Stomach (tissue), 9 donors: ENCODE measurements around the gene CACNG6. TPM values are rescaled to one million over a fixed set of nuclear protein-coding genes. Genes with fewer than 3 reads are reported as not detected.

Experiments used
- DNase-seq, 2 donors: peaks; one replicate each; pipeline versions ENCODE4 v3.0.0 to v3.0.0-alpha.2; 2013 to 2019
- H3K27ac ChIP-seq, 5 donors: fragments of 200-600 bp in 4 of 5; sonication (generic) in 4 of 5; one replicate each; pipeline ENCODE4 v1.5.1; 2013 to 2019; ENCODE audit warnings: mild to moderate bottlenecking in 1 of 5, moderate library complexity in 1 of 5
- H3K27me3 ChIP-seq, 3 donors: fragments of 200-600 bp; sonication (generic); one replicate each; pipeline ENCODE4 v1.5.1; 2017 to 2019; ENCODE audit warnings: mixed run types in 1 of 3
- H3K36me3 ChIP-seq, 4 donors: fragments of 200-600 bp; sonication (generic); 1 replicate in 3 of 4; 2 replicates in 1 of 4; pipeline ENCODE4 v1.5.1; 2016 to 2019
- H3K4me1 ChIP-seq, 4 donors: fragments of 200-600 bp; sonication (generic); one replicate each; pipeline ENCODE4 v1.5.1; 2016 to 2019
- H3K4me3 ChIP-seq, 4 donors: fragments of 200-600 bp; sonication (generic) in 3 of 4; one replicate each; pipeline ENCODE4 v1.5.1; 2016 to 2019; ENCODE audit warnings: mild to moderate bottlenecking in 1 of 4
- H3K9me3 ChIP-seq, 4 donors: fragments of 200-600 bp; sonication (generic); one replicate each; pipeline ENCODE4 v1.5.1; 2016 to 2019
- EP300 ChIP-seq: sonication (generic); formaldehyde crosslinking; IDR thresholded peaks from one replicate; pipeline ENCODE4 v1.6.1; 2017; ENCODE audit warnings: antibody characterized with exemption
- POLR2A ChIP-seq, 4 donors: fragments of 450-650 bp; IDR thresholded peaks; one replicate each; pipeline ENCODE4 v1.6.1; 2016; ENCODE audit warnings: antibody characterized with exemption in 4 of 4, control low read depth in 2 of 4, mild to moderate bottlenecking in 1 of 4, moderate library complexity in 1 of 4
- POLR2AphosphoS5 ChIP-seq, 3 donors: sonication (generic); formaldehyde crosslinking; IDR thresholded peaks; one replicate each; pipeline ENCODE4 v1.6.1; 2016; ENCODE audit warnings: antibody characterized with exemption in 3 of 3
- WGBS, 5 donors: extraction: QIAGEN DNeasy Blood & Tissue Kit in 3 of 5; methylation state at CpG; one replicate each; pipeline versions ENCODE4 v1.1.5 to v1.1.7; 2013 to 2018; 5-methylcytosine and 5-hydroxymethylcytosine counted together
- intact Hi-C: fragments of 100-400 bp; cut with DNase I; formaldehyde crosslinking; loops from one replicate; pipeline ENCODE4 v1.15.1; 2023; ENCODE audit warnings: low total_unique reads
- polyA plus RNA-seq, 3 donors: library from polyadenylated mRNA; stranded (reverse); fragments of 200-250 nt; gene quantifications; one replicate each; pipeline ENCODE4 v1.2.3, GENCODE V29; 2013
- total RNA-seq, 5 donors: library from RNA; depleted of rRNA; stranded (reverse); fragments of >200 nt; gene quantifications; one replicate each; pipeline versions ENCODE4 v1.1.0 to v1.2.3, GENCODE V29; 2014 to 2016
- TF ChIP-seq, protein P1 (sequence below), 7 experiments: fragments of 450-650 bp in 4 of 7; fragments of 200-600 bp in 3 of 7; sonication (generic) in 3 of 7; IDR thresholded peaks; one replicate each; pipeline ENCODE4 v1.5.1; 2016 to 2019; ENCODE audit warnings: antibody characterized with exemption in 7 of 7, control low read depth in 2 of 7, mild to moderate bottlenecking in 1 of 7
- donor health status: healthy with polysubstance abuse.
- donor health status: Bipolar disorder and iron deficiency.
- donor health status: healthy.

The CACNG6 gene
- total and polyA plus RNA-seq, 8 donors: 0.13 to 0.58 (median 0.46) TPM; not detected in 5

DNA sequence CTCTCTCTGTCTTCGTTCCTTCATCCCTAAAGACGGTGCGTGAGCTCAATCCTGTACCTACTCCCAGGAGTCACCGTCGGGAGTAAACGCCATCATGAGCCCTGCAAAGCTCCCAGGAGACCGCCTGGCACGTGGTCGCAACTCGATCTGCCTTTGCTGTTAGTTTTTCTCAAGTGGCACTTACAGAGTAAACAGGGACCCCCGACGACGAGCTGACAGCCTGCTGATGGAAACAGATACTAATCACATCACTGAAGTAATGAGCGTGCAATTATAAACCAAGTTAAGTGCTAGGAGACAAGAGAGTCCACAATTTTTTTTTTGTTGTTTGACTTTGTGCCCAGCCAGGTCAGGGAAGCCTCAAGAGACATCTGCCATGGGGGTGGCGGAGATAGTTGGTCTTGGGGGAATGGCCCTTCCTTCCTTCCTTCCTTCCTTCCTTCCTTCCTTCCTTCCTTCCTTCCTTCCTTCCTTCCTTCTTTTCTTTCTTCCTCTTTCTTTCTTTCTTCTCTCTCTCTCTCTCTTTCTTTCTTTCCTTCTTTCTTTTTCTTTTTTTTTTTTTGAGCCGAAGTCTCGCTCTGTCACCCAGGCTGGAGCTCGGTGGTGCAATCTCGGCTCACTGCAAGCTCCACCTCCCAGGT, 23.6 kb downstream of the CACNG6 start:
- H3K4me1 ChIP-seq: peaks cover 0 to 17% (median 7%) of the 10 kb centered on the region in 4 donors
- DNase-seq: no peak
- H3K27me3 ChIP-seq: peaks cover 0 to 71% (median 9%) of the 10 kb centered on the region in 3 donors
- intact Hi-C loops: no loop called here
- no peaks in the 10 kb centered on the region for H3K36me3 ChIP-seq
- TF ChIP-seq POLR2AphosphoS5 (IDR thresholded peaks at IDR 0.05): no peak
- no peak for TF ChIP-seq POLR2A (IDR thresholded peaks at IDR 0.05)
- TF ChIP-seq, protein P1, sequence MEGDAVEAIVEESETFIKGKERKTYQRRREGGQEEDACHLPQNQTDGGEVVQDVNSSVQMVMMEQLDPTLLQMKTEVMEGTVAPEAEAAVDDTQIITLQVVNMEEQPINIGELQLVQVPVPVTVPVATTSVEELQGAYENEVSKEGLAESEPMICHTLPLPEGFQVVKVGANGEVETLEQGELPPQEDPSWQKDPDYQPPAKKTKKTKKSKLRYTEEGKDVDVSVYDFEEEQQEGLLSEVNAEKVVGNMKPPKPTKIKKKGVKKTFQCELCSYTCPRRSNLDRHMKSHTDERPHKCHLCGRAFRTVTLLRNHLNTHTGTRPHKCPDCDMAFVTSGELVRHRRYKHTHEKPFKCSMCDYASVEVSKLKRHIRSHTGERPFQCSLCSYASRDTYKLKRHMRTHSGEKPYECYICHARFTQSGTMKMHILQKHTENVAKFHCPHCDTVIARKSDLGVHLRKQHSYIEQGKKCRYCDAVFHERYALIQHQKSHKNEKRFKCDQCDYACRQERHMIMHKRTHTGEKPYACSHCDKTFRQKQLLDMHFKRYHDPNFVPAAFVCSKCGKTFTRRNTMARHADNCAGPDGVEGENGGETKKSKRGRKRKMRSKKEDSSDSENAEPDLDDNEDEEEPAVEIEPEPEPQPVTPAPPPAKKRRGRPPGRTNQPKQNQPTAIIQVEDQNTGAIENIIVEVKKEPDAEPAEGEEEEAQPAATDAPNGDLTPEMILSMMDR (IDR thresholded peaks at IDR 0.05): no peak
- no peak for TF ChIP-seq EP300
- no peak overlapping the region for H3K4me3 ChIP-seq
- 39 to 56% (median 50%) methylated on average over 19 of the region's 19 CpGs for WGBS, 5 donors
- peaks cover 0 to 6% (median 0%) of the 10 kb centered on the region in 4 donors for H3K9me3 ChIP-seq
- no peak overlapping the region for H3K27ac ChIP-seq

DNA sequence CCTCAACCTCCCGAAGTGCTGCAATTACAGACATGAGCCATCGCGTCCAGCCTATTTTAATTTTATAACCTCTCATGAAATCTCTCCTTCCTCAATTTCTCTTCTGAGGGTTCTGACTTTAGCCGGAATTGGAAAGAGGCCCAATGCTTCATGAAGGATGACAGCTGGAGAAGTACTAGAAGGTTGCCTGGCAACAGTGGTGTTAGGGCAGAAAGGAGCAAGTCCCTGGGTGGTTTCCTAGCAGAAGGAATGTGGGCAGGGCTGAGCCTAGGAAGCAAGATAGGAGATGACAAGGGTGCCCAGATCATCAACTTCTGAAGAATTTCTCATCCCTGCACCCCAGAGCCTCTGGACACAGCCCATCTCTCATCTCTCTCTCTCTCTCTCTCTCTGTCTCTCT, 25.8 kb downstream of the CACNG6 start:
- 85 to 90% (median 88%) methylated on average over 4 of the region's 4 CpGs for WGBS, 5 donors
- no peaks in the 10 kb centered on the region for H3K36me3 ChIP-seq
- TF ChIP-seq, protein P1 (IDR thresholded peaks at IDR 0.05): no peak
- TF ChIP-seq POLR2AphosphoS5 (IDR thresholded peaks at IDR 0.05) (no peak), EP300 (no peak), POLR2A (IDR thresholded peaks at IDR 0.05) (no peak)
- H3K4me1 ChIP-seq: peaks cover 6 to 27% (median 7%) of the 10 kb centered on the region in 4 donors
- H3K4me3 ChIP-seq: no peak overlapping the region
- H3K27ac ChIP-seq: no peak overlapping the region
- H3K9me3 ChIP-seq: peaks cover 0 to 6% (median 0%) of the 10 kb centered on the region in 4 donors
- intact Hi-C loops: no loop called here
- H3K27me3 ChIP-seq: peaks cover 0 to 51% (median 2%) of the 10 kb centered on the region in 3 donors
- peak in 1 of 2 donors; percentile 12 for DNase-seq

DNA sequence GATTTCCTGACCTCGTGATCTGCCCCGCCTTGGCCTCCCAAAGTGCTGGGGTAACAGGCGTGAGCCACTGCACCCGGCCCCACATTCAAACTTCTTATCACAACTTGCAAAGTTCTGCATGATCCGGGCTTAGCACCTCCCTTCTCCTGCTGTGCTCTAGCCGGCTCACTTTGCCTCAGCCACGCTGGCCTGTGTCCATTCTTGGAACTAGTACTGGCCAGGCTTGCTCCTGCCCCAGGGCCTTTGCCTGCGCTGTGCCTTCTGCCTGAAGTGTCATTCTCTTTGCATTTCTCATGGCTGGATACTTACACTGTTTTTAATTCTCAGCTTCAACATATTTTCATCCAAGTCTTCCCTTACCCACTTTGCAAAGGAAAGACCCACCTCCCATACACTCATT, 29.9 kb downstream of the CACNG6 start:
- Histone ChIP-seq H3K27ac (no peak overlapping the region), H3K36me3 (no peaks in the 10 kb centered on the region), H3K4me3 (no peak overlapping the region), H3K9me3 (peaks cover 0 to 6% (median 0%) of the 10 kb centered on the region in 4 donors), H3K4me1 (peaks cover 6 to 38% (median 13%) of the 10 kb centered on the region in 4 donors), H3K27me3 (peaks cover 0 to 48% (median 8%) of the 10 kb centered on the region in 3 donors)
- 73 to 86% (median 77%) methylated on average over 8 of the region's 8 CpGs for WGBS, 5 donors
- TF ChIP-seq POLR2A (IDR thresholded peaks at IDR 0.05) (no peak), EP300 (no peak), POLR2AphosphoS5 (IDR thresholded peaks at IDR 0.05) (no peak)
- TF ChIP-seq, protein P1 (IDR thresholded peaks at IDR 0.05): no peak
- intact Hi-C loops: loop anchor here (10.0 kb wide), 2 partner anchors 117 to 177 kb away; partner anchors contain the start of gene CACNG7
- DNase-seq: no peak

DNA sequence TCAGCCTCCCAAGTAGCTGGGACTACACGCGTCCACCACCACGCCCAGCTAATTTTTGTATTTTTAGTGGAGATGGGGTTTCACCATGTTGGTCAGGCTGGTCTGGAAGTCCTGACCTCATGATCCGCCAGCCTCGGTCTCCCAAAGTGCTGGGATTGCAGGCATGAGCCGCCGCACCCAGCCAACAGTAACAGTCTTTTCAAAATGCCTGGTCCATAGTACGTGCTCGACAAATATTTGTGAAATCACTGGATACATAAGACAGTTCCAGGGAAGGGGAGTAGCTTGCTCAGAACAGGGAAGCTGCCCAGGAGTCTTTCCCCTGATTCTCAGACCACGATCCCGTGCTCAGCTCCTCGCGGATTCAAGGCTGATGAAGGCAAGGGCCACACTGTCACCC, 30.5 kb downstream of the CACNG6 start:
- H3K36me3 ChIP-seq: no peaks in the 10 kb centered on the region
- TF ChIP-seq POLR2A (IDR thresholded peaks at IDR 0.05) (no peak), POLR2AphosphoS5 (IDR thresholded peaks at IDR 0.05) (no peak), EP300 (no peak)
- TF ChIP-seq, protein P1 (IDR thresholded peaks at IDR 0.05): no peak
- WGBS, 5 donors: 79 to 87% (median 81%) methylated on average over 13 of the region's 13 CpGs

More for the DNA sequence above, 30.5 kb downstream of the CACNG6 start:
- intact Hi-C loops: loop anchor here (10.0 kb wide), 2 partner anchors 117 to 177 kb away; partner anchors contain the start of gene CACNG7
- H3K27ac ChIP-seq: no peak overlapping the region
- H3K4me1 ChIP-seq: peaks cover 6 to 38% (median 13%) of the 10 kb centered on the region in 4 donors
- H3K9me3 ChIP-seq: peaks cover 0 to 6% (median 0%) of the 10 kb centered on the region in 4 donors
- H3K27me3 ChIP-seq: peaks cover 0 to 47% (median 8%) of the 10 kb centered on the region in 3 donors
- no peak overlapping the region for H3K4me3 ChIP-seq
- DNase-seq: no peak
